Cerebellar cortex (tissue), 1 donor: Measurements from ENCODE around the gene CTBP2.
A peak's percentile ranks its signal among the peaks of the same experiment; 100 is the strongest.
"Not testable (repeated sequence)": the region's sequence is repeated elsewhere in the genome, so short reads cannot be mapped to it uniquely, and the experiment has no call there.

Source experiments
- DNase-seq: peaks from one replicate; pipeline ENCODE4 v3.0.0-alpha.2; 2015; ENCODE audit warnings: low spot score

CTBP2 gene

DNA sequence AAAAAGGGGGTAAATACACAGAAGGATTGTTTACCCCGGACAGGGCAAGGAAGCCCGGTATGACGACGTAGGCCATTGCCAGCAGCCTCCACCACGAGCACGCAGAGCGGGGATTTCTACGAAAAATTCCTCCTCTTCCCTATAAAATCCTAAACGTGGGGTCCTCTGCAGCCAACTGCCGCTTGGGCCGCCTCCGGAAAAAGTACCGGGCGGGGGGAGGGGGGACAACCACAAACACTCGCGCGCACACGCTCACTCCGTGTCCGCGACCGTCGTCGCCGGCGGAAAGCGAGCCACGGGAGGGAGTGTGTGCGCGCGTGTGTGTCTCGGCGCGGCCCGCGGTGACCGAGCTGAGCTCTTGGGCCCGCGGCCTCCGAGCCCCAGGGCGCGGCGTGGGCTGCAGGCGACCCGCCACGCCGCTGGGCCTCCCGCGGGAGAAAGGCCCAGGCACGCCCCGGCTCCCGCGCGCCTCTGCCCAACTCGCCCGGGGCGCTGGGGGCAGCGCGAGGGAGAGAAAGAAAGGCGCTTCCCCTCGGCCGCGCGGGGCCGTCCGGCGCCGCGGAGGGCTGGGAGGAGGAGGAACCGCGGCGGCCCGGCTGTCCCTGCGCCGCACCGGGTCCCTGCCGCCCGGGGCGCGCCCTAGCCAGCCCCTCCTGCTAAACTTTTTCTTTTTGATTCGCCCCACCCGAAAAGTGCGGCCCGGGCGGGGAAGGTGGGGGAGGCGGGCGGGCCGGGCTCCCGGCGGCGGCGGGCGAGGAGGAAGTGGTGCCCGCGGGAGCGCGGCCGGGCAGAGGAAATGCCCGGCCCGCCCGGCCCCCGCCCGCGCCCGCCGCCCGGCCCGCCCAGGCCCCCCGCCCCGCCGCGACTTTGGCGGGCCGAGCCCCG is 1.5 kb downstream of the CTBP2 start:
- no peak for DNase-seq

DNA sequence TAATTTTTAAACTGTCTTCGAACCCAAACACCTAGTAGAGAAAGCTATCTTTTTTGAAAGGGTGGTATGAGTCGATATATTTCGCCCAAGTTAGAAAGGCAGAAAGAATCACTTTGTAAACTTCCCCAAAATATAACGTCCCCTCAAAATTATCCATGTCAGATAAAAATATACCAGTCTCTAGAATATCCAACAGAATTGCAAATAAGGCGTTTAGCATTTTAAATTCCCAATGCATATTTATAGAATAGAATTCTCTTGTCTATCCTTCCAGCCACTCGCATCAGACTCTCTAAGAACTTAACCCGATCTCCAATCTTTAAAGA is 2.1 kb downstream of the CTBP2 start:
- no peak for DNase-seq

DNA sequence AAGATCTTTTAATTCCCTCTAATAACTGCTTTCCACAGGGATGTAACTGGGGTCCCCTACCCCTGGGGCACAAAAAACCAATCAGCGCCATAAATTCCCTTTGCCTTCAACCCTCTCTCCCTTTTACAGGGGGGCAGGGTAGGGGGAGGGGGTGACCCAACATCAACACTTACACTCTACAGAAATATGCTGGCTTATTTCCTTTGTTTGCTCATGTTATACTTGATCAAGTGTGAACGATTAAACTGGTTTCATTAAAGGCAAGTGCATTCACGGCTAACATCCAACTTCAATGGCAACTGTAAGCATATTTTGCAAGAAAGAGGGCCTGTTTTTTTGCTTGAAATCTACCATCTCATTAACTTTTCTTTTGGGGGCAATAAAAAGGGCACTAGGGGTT is 2.9 kb downstream of the CTBP2 start:
- DNase-seq = no peak

DNA sequence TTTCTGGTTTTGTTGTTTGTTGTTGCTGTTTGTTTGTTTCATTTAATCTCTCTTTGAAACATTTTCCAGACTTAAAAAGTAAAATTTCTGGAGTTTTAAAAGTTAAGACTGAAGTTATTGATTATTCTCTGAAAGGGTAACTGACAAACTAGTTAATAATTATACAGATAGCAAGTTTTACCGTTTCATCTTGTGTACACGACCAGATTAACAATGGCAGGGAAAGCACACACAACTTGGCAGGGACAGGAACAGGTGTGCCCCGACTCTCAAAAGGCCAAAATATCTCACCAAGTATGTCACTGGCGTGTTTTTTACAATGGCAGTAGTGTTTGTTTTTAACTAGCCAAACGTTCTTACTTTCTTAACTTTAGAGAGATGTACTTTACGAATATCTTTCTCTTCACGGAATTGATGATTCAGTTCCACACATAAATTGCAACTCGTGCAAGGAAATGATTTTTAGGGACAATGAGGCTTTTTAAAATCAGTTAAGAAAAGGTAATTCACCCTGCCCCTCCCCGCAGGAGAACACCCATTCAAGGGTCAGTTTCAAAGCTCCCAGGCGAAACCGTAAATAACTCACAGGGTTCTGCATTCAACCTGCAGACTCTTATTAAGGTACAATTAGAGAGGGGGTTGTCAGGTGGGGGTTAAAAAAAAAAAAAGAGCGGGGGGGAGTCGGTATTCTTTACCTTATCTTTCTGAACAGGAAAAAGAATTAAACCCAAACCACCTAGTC is 3.5 kb downstream of the CTBP2 start:
- DNase-seq = no peak

DNA sequence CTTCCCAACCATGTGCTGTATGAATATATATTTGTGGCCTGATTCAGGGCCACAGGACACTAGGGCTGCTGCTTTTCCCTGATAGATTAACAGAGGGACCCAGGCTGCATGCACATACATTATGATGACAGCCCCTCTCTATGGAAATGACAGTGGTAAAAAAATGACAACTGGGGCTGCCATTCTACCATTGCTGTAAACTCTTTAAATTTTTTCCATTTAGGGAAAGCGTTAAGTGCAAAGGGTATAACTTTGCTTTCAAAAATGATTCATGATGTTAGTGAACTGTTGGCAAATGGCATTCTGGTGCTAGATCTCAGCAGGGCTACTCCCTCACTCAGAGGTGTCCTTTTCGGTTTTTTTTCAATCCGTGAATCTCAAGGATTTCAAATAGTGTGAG is 4.2 kb downstream of the CTBP2 start:
- DNase-seq = no peak

DNA sequence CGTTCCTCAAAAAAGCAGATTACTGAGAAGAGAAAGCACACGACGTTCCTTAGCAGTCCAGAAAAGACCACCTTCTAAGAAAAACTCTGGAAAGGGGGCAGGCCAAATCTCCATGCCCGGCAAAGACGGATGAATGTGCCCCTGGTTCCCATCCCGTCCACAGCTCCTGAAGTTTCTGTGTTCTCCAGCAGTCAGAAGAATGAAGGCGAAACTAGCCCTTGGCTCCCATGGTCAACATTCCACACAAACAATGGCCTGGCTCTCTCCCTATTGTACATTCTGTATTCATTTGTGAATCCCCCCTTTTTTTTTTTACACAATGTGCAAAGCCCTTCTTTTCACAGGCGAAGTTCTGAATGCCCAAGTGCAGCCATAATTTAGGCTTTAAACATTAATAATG is 5.3 kb downstream of the CTBP2 start:
- no peak for DNase-seq

DNA sequence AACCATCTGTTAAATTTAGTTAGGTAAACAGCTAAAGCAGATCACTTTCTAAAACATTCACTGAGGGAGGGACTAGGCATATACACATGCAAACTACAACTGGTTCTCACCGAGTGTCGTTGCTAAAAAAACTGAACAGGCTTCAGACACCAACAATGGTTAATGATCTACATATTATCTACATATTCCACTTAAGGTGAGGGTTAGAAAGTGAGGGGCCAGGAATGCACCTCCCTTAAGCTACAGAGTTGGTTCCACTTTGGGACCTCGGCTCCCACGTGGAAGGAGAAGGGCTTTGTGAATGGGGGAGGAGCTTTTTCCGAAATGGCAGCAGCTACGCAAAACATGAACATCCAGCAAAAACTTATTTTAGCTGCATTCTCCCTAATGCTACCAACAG is 5.8 kb downstream of the CTBP2 start:
- DNase-seq = no peak

DNA sequence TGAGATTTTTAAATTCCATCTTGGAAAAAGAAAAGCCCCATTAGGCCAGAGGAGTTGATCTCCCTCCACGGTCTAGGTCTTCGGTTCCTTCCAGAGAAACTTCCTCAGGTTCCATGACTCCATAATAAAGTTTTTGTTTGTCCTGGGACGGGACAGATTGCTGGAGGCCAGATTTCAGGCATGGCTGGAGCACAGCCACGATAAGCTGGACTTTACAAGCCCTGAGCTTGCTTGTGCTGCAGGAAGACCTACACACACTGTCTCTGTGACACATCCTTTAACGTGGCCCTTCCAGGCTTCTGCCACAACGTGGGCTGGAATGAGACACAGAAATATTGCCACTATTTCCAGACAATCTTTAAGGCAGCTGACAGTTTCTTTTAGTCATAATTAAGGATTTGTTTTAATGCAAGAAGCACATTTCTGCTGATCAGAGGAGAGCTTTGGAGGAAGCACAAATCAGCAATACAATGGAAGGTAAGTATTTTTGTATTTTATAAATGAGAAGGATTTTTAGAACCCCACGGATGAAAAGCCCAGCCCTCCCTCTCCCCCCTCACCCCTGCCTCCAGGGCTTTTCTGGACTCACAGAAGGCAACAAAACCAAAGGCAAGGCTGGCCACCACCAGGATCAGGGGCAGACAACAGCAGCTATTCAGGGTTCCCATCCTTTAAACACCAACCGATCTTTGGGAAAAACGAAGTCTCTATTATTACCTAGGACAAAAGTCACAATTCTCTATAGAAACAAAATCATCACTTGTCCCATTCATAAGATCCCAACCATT is 6.5 kb downstream of the CTBP2 start:
- DNase-seq = no peak

DNA sequence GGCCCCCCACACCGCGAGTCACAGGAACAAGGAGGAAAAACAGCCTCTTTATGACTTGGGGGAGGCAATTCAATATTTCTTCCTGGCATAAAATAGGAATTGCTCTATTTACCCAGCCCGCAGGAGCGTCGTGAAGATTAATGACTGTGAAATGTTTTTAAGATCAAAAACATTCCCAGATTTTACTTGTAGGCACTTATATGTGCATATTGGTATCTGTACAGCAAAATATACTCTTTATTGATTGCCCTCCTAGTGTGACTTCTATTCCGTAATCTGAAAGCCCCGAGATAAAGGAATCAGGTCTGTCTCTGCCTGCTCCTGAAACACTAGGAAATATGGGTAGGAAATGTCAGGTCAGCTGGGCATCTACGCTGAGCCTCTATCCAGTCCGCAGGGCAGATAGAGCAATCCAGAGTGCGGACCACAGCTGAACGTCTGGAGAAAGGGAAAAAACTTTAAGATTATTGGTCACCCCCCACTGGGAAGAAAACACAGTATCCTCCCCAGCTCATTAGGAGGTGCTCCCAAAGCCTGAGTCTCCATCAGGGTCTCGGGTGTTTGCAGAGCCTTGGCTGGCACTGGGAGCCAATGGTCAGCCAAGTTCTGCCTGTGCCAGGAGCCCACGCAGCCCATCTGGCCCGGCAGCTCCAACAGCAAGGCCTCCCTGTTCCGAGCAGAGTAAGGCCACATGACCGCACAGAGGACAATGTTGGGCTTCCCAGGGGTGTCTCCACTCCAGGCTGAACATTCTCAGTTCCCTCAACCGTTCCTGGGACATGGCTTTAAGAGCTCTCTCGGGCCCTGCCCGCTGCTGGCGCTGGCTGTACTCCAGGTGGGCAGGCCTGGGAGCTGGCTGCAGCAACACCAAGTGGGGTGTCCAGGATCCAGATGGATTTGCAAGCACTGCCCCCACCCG is 7.7 kb downstream of the CTBP2 start:
- DNase-seq = peak; percentile 87

DNA sequence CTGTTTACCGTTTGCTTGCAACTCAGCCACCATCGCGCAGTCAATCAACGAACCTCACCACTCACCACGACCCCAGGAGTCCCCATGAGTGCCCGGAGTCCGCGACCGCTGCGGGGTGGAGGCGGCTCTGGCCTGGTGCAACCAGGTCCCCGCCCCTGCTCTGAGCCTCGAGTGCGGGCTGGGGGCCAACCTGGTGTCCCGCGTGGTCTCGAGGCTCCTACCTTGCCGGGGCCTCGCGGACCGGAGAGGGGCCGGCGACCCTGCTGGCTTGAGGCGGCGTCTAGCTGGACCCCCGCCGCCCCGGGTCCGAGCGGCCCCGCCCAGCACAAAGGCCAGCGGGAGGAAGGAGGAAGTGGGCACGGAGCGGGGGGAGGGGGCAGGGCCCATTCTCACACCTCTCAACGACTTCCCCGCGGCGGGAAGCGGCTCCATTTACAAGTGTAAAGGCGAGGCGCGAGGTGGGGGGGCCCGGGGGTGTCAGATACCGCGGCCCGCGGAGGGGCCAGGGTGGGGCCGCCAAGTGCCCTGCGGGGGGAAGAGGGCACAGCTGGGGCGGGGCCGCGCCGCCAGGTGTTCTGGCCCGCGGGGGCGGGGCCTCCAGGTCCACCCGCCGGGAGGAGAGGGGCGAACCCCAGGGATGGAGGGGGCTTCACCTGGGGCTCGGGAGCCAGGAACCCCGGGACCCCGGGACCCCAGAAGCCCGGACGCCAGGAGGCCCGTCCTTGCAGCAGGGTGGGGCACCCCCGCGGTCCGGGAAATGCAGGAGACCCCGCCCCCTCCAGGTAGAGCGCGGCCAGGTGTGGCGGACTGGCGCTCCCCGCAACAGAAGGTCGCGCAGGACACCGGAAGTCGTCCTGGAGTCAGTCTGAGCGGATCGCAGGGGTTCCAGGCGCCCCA is 8.6 kb downstream of the CTBP2 start:
- no peak for DNase-seq

DNA sequence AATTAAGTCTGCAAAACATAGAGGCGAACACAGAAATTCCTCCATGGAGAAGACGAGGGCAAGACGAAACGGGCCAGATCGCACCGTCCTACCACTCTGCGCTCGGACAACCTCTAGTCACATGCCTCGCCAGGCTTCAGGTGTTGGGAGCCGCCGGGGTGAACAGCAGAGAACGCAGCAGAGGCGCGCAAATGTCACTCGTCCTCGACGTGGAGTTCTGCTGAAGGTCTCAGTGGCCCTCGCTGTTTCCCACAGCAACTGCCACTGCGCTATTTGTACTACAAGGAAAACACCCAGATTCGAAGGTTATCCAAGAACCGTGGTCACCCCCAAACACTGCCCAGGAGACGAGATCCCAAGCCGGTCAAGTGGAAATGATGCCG is 9.2 kb downstream of the CTBP2 start:
- DNase-seq = no peak

DNA sequence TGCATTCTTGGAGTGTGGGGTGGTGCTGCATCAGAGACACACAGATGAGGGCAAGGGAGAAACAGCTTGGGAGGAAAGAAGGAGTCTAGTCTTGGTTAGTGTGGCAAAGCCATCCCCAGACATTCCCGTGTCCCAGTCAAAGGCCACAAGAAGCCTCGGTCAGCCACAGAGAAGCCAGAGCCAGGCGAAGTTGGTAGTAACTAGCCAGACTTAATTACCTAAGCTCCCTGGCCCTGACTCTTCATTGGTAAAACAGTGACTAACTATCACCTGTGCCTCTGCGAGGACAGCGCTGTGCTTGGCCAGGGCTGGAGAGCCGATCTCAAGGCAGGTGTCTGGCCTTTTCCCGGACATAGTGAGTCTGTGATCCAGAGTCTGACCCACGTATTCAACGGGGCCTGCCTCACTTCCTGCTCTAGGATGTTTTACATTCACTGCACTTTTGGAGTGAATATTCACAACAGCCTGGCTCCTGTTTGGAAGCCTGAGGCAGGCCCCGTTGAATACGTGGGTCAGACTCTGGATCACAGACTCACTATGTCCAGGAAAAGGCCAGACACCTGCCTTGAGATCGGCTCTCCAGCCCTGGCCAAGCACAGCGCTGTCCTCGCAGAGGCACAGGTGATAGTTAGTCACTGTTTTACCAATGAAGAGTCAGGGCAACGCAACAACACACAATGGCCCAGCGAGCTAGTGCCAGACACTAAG is 9.8 kb downstream of the CTBP2 start:
- DNase-seq = not testable (repeated sequence)

DNA sequence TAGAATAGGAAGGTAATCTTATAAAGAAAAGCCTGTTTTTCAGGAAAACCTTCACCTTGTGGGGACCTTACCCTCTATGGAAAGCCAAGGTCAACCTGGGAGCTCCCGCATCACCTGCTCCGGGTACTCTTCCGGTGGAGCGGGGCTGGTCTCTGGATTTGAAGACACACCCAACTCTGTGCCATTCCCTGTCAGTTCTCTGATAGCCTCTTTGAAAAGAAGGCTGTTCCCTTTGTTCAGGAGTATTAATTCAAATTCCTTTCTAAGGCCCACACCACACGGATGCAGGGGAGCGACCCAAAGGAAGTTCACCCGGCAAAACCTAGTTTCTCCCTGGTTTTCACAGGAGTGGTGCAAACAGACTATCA is 10.7 kb downstream of the CTBP2 start:
- DNase-seq = no peak

DNA sequence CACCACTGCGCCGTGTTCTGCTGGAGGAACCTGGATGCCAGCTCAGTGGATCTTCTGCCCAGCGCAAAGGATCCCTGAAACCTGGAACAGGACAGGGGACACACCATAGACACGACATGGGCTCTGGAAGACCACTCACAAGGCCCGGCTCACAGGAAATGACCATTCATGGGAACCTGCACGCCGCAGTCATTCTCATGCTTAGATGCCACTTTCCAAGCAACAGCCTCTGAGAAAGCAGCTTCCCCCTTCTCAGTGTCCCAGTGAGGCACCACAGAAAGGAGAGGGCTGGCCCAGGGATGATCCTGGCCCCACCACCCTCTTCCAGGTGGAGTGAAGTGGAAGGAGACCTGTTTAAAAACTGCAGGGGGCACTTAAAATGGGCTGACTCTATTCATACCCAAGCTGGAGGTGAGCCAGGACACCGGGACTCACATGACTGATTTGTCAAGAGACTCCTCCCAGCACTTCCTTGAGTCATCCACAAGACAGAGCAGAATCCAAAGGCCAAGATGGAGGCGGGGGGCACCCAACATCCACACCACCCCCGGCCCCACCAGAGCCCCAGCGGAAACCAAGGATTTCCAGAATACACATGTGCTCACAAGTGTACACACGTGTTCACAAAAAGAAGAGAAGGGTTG is 11.2 kb downstream of the CTBP2 start:
- DNase-seq = peak; percentile 73

DNA sequence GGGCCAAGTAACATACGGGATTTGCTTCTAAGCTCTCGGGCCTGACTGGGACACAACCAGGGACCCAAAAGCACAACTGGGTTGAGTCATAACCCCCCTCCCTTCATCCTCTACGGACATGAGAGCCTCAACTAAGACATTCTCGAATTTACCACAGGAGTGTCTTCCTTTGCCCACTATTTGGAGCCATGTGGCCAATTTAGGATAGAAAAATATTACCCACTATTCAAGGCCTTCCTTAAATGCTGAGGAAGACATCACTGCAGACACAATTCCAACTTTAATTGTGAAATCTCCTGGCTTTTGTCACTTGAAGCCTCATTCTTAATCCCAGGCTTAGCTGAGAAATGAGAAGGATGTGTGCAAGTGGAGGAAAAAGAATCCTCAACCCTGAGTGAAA is 11.8 kb downstream of the CTBP2 start:
- no peak for DNase-seq

DNA sequence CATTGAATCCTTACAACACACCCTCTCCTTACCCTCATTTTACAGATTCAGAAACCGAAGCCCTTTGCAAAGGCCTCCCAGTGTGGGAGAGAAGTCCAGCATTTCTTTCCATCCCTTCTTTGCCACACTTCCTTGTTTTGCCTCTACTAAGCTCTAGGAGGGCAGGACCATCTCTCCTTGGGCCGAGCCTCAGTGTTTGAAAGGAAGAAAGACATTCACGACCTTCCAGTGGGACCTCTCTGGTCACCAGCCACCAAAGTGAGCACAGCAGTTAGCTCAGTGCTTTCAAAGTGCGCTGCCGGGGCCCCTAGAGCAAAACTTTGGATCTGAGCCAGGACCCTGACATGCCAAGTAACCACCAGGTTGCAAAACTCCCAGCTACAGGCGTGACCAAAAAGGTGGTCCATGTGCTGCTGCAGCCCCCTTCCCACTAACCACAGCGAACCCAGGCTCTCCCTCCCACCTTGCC is 12.4 kb downstream of the CTBP2 start:
- no peak for DNase-seq

DNA sequence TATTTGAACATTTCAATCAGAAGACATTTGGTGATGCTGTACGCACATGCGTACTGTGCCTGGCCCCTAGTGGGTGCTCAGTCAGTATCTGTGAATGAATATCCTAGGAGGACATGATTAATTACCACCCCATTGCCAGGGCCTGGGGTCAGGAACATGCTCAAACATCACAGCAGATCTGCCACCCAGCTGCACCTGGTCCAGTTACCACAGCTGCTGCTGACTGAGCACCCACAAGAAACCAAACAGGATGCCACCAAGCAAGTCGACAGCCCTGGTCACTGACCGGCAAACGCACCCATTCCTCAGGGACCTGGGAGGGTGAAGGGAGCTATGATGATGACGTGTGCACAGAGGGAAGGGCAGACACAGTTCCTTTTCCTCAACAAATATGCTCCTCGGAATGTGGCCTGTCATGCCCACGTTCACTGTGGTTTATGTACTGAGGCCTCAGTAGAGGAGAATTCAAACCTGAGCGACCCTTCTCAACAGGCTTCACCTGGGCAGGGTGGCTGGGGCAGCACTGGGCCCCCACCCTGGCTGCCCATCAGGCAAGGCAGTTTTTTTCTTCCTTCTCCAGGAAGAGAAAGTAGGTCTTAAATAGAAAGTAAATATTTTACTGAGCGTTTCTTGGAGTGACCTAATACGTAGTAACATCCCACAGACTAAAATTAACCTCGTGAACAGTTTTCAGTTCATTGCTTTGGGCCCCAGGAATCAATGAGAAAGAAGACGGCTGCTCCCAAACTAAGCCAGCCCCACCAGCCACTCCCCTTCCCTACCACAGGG is 13.4 kb downstream of the CTBP2 start:
- DNase-seq = no peak

DNA sequence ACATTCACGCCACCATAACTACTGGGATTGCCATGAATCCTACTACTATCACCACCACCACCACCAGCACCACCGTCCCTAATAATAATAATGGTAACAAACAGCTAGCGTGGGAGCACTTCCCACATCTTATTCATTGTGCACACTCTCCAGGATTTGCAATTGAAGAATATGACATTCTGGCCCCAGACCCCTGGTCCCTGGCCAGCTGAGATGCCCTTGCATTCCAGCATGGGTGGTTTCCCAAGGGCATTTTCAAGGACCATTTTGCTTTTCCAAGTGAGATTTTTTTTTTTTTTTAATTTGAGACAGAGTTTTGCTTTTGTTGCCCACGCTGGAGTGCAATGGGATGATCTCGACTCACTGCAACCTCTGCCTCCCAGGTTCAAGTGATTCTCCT is 14.7 kb downstream of the CTBP2 start:
- no peak for DNase-seq
